GM19452 (cell line): Measurements from ENCODE around the gene ZNF772.
"Not testable (repeated sequence)": the region's sequence is repeated elsewhere in the genome, so short reads cannot be mapped to it uniquely, and the experiment has no call there.

Experiments
- ATAC-seq: cut with Tn5 transposase; IDR thresholded peaks from one replicate; pipeline ENCODE4 v1.9.1; 2021; ENCODE audit not compliant: unreplicated experiment

The ZNF772 gene

DNA sequence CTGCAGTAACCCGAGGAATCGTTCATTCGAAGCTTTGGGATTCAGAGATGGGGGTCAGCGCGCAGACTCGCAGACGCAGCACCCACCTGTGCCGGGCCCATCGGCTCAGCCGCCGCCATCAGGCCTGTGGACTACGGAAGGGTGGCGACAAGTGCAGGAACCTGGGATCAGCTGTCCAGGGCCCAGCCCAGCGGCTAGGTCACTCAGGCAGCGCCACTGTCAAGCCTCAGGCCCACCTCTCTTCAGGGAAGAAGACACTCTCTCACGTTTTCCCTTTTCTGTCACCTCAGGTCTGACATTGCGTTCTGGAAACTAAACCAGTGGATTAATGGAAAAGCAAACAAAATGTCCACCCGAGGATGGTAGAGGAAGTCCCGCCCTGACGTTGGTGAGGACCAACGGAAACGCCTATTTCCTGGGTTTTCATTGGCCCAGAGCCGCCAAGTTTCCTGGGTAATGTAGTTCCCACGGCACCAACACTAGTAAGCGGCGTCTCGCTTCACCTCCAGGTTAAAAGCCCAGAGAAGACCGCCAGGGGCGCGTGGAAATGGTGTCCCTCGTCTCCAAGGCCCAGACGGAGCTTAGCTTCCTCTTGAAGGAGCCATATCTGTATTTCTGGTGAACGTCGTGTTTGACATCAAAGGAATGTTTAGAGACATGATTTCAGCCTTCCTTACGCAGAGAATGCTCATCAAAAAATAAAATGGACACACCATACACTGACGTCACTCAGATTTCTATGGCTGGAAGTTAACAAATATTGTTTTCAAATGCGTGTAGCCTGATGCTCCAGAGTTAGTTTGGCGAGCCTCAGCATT is at the start of gene ZNF772:
Gene ZNF772, minus strand, starts transcription at position 376 of the 818 bp plus-strand sequence. Its CDS starts 257 bp downstream, at position 119.
- ATAC-seq = peak; percentile 99

DNA sequence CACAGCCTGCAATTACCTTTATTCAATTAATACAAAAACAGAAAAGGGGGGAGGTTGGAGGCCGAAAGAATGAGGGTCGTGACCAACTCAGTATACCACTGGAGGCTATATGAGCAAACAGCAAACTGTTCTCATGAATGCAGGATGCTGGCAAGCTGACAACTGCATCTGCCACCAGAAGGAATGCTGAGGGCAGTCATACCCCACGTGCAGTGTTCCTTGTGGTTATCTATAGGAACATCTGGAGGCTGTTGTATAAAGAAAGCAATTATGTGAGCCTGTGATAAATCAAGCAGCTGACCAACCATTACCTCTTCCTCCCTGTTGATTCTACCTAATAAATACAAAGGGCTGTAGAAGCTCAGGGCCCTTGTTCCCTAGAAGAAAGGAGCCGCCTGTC is 40.7 kb upstream of the ZNF772 start:
- ATAC-seq = not testable (repeated sequence)

DNA sequence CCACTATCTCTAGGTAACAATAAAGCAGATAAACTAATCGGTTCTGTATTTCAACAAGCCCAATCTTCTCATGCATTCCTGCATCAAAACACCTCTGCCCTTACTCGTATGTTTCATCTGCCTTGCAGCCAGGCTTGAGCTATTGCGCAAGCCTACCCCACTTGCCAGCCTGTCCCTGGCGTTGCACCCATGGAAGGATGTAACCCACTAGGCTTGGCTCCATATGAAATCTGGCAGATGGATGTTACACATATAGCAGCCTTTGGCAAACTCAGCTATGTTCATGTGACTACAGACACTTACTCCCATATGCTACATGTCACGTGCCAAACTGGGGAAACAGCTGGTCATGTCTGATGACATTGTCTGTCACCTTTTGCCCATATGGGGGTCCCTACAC is 37.9 kb upstream of the ZNF772 start:
- ATAC-seq = no peak

- ATAC-seq = no peak
Observed at GRCh38 chr19:57512845-57513244, 35.5 kb upstream of the ZNF772 start.

DNA sequence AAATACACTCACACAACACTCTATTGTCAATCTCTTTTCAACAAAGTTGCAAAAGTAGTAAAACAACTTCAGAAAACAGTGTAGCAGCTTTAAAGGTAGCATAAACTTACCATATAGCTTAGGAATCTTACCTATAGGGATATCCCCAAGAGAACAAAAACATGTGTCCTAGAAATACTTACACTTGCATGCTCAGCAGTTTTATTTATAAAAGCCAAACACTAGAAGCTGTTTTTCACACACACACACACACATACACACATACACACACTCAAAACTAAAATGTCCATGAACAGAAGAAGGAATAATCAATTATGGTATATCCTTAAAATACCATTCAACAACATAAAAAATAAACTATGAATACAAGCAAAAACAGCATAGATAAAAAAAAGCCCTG is 34.1 kb upstream of the ZNF772 start:
- no peak for ATAC-seq

- ATAC-seq = no peak
Observed at GRCh38 chr19:57506163-57506562, 28.8 kb upstream of the ZNF772 start.

GRCh38 chr19:57500400-57500799 is 23.0 kb upstream of the ZNF772 start:
- ATAC-seq = not testable (repeated sequence)

DNA sequence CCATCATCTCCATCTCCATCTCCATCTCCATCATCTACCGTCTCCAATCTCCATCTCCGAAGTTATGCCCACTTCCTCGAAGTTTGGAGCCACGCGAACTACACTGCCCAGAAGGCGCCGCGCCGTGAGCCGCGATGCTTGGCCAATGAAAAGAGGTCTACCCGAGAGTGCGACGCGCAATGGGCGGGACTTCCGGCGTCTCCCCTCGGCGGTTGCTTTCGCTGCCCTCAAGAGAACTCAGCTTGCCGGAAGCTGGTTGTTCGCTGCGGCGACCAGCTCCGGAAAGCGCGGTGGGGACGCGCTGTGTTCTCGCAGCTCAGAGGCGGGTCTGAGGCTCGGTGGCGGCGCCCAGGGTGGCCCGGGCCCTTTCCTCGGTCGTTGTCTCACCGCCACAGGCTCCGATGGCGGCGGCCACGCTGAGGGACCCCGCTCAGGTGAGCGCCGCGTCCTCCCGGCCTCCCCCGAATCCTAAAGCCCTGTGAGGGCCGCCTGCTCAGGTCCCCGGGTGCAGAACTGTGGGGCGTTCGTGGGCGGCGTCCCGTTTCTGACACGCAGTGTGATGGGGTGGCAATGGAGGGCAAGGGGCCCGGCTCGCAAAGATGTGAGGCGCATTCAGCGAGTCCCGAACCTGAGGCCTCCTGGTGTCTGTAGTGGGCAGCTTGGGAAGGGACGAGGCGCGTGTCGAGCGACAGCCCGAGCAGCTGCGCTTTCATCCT is 22.5 kb upstream of the ZNF772 start, which contains the start of gene ZNF773:
Gene ZNF773, plus strand, starts transcription at position 259 of the 716 bp plus-strand sequence. Its CDS starts 143 bp downstream, at position 402.
- ATAC-seq = peak; percentile 99

DNA sequence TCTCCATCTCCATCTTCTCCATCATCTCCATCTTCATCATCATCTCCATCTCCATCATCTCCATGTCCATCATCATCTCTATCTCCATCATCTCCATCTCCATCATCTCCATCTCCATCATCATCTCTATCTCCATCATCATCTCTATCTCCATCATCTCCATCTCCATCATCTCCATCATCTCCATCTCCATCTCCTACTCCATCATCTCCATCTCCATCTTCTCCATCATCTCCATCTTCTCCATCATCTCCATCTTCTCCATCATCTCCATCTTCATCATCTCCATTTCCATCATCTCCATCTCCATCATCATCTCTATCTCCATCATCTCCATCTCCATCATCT is 21.9 kb upstream of the ZNF772 start:
- ATAC-seq = not testable (repeated sequence)

DNA sequence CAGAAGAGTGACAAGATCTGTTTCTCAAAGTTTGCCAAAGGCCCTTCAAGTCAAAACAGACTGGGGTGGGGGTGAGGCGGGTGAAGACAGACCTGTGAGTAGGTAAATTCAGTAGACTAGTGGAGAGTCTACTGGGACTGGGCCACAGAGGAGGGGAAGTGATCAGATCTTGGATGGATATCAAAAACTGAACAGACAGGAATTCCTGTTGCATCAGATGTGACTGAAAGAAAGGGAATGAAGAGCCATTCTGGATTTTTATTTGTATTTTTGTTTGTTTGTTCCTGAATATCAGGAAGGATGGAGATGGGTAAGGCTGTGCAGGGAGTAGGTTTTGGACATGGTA is 10.9 kb upstream of the ZNF772 start:
- ATAC-seq = not testable (repeated sequence)

DNA sequence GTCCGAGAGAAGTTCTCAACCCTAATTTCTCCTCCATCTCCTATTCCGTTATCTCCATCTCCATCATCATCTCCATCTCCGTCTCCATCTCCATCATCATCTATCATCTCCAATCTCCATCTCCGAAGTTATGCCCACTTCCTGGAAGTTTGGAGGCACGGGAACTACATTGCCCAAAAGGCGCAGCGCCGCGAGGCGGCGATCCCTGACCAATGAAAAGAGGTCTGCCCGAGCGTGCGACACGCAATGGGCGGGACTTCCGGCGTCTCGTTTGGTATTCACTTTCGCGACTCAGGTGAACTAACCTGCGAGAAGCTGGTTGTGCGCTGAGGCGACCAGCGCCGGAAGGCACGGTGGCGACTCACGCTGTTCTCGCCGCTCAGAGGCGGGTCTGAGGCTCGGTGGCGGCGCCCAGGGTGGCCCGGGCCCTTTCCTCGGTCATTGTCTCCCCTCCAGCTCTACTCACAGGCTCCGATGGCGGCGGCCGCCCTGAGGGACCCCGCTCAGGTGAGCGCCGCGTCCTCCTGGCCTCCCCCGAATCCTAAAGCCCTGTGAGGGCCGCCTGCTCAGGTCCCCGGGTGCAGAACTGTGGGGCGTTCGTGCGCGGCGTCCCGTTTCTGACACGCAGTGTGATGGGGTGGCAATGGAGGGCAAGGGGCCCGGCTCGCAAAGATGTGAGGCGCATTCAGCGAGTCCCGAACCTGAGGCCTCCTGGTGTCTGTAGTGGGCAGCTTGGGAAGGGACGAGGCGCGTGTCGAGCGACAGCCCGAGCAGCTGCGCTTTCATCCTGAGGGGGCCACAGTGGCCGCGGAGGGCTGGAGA is 10.3 kb upstream of the ZNF772 start, which contains the start of gene ZNF419:
Gene ZNF419, plus strand, starts transcription at position 274 of the 822 bp plus-strand sequence. Its CDS starts 201 bp downstream, at position 475.
- ATAC-seq = peak; percentile 96

GRCh38 chr19:57473646-57474045 is 3.7 kb downstream of the ZNF772 start:
- ATAC-seq = no peak

GRCh38 chr19:57466489-57466888 is 10.9 kb downstream of the ZNF772 start:
- ATAC-seq = no peak

DNA sequence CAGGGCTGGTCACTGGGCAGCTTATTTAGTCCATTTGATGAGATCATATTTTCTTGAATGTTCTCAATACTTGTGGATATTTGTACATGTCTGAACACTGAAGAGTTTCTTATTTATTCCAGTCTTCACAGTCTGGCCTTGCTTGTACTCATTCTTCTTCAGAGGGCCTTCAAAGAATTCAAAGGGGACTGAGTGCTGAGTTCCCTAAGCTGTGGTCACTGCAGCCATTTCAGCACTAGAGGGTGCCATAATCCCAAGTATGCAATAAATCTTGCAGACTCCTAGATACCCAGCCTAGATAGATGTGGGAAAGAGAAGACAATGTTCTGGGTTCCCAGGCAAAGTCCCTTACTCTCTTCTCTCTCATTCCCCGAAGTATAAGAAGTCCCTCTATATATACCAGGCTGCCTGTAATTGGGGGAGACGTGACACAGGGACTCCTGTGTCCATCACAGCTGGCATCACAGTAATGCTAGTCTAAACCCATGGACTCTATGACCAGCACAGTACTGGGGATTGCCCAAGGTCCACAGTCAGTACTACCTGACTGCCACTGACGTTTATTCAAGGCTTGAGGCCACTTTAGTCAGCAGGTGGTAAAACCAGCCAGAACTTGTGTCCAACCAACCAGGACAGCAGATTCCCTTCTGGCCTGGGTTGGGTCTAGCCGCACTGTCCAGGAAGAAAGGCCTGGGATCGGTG is 11.5 kb downstream of the ZNF772 start:
- no peak for ATAC-seq

GRCh38 chr19:57452307-57452706 is 25.1 kb downstream of the ZNF772 start:
- ATAC-seq = no peak

DNA sequence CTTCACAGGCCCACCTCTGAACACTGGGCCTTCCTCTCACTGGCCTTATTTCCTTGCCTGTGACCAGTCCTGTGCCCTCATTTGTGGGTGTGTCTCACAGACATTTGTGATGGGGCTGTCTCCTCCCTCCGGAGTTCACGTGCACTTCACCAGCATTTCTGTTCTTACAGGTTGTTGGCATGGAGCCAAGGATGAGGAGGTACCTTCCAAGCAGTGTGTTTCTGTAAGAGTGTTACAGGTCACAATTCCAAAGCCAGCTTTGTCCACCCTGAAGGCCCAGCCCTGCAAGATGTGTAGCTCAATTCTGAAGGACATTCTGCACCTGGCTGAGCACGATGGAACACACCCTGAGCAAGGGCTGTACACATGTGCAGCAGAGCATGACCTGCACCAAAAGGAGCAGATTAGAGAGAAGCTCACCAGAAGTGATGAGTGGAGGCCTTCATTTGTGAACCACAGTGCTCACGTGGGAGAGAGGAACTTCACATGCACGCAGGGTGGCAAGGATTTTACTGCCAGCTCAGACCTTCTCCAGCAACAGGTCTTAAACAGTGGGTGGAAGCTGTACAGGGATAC is 34.2 kb downstream of the ZNF772 start:
- no peak for ATAC-seq

- no peak for ATAC-seq
Observed at GRCh38 chr19:57441979-57442752, 35.2 kb downstream of the ZNF772 start.

DNA sequence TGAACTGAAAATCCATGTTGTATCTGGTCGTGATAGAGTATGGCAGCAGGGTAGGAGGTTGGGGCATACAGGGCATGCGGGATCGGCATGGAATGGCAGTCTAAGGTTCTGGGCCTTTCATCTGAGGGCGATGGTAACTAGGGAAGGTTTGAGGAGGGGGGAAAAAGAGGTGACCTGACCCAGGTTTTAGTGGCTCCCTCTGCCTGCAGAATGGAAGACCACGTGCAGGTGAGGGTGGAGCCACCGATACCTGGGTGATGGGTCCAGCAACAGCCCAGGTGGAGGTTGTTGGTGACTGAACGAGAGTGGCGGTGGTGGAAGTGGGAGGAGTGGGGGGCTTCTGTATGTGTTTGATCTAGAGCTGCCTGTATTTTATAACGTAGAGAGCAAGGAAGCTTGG is 38.4 kb downstream of the ZNF772 start:
- no peak for ATAC-seq

DNA sequence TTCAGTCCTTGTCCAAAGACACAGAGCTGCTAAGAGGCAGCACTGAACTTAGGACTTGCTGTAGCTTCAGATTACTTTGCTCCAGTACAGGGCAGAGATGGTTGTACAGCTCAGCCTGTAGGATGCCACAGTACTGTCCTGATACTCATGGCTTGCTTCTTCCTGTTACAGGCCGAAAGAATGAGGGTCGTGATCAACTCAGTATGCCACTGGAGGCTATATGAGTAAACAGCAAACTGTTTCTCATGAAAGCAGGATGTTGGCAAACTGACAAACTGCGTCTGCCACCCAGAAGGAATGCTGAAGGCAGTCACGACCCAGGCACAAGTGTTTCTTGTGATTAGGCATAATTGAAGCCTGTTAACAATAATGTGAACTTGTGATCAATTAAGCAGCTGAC is 39.4 kb downstream of the ZNF772 start:
- no peak for ATAC-seq

DNA sequence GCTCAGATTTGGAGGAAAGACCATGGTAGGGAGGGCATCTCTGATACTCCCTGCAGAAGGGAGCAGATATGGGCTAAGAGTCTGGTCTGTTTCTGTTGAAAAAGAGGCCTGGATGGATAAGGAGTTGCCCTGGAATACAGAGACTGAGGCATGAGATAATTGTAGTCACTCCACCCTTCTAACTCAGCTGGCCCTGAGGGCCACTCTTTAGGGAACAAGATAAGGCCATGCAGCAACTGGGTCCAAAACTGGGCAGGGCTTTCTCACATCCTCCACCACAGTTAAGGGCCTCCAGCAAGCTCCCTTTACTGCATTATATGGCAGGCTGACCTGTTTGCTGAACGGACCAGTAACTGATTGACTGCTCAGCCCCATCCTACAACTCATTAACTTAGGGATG is 40.9 kb downstream of the ZNF772 start:
- ATAC-seq = no peak
